Activated T-cell treated with anti-CD3 and anti-CD28 coated beads, Interleukin-2, amount 50 U/mL, for 48 hours (primary cell): ENCODE data around the gene CRTC1.
"Not testable (repeated sequence)": the region's sequence is repeated elsewhere in the genome, so short reads cannot be mapped to it uniquely, and the experiment has no call there.

ENCODE experiments used
- DNase-seq, 2 experiments: peaks; one replicate each; pipeline ENCODE4 v3.0.0-alpha.2; 2020

Gene CRTC1

GRCh38 chr19:18704971-18705370 lies 21.5 kb downstream of the CRTC1 start:
- no peak for DNase-seq

GRCh38 chr19:18708452-18709231 lies 25.2 kb downstream of the CRTC1 start:
- DNase-seq, result no peak

DNA sequence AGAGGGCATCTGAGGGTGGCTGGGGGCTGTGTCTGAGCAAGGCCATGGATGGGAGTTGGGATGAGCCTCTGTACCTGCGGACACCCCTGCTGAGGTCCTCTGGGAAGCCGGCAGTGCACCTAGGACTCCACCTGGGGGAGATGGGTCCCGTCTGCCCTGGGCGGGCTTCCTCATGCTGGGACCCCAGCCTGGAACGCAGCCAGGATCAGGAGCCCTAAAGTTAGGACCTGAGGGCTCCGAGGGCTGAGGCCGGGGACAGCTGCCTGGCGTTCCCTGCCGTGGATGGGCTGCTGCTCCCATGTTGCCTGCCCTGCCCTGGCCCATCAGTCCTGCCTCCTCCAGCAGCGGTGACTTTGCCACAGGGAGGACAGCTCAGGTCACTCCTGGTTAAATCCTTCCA lies 26.1 kb downstream of the CRTC1 start:
- DNase-seq, result no peak

- no peak for DNase-seq
These were observed 26.7 kb downstream of the CRTC1 start for GRCh38 chr19:18710186-18710585.

GRCh38 chr19:18710996-18711751 lies 27.7 kb downstream of the CRTC1 start:
- no peak for DNase-seq

DNA sequence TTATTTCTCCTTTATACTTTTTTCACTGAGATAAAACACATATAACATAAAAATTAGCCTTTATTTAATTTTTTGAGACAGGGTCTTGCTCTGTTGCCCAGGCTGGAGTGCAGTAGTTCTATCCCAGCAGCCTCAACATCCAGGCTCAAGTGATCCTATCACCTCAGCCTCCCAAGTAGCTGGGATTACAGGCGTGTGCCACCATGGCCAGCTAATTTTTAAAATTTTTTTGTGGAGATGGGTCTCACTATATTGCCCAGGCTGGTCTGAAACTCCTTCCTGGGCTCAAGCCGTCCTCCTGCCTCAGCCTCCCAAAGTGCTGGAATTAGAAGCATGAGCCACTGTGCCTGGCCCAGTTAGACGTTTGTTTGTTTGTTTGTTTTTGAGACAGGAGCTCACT lies 28.4 kb downstream of the CRTC1 start:
- DNase-seq, result no peak

DNA sequence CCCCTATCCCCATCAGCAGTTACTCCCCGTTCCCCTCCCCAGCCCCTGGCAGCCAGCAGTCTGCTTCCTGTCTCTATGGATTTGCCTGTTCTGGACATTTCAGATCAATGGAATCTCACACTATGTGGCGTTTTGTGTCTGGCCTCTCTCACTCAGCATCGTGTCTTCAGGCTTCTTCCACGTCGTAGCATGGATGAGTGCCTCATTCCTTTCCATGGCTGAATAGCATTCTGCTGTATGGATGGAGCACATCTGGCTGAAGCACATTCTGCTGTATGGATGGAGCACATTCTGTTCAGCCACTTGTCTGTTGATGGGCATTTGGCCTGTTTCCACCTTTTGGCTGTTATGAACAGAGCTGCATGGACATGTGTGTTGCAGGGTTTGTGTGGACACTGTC lies 29.5 kb downstream of the CRTC1 start:
- no peak for DNase-seq

DNA sequence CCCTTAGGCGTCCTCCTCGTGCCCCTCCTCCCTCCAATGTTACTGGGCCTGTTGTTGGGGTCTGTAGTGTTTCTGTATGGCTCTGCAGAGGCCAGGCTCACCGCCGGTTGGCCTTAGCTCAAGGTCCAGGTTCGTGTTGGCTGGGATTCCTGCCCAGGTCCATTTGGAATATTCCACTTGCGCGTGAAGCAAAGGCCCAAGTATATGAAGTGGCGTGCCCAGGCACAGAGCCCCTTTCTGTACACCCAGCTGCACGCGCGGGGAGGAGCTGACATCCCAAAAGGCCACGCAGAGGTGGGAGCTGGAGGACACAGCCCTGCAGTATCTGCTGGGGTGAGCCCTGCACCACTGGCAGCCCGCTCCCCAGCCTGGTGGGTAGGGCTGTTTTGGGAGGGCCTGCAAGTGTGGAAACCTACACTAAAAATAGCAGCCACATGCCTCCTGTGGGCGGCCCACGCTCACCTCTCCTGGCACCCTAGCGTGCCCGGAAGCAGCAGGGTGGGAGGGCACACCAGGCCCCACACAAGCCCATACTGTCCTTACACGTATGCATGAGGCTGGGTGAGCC lies 30.2 kb downstream of the CRTC1 start:
- no peak for DNase-seq

DNA sequence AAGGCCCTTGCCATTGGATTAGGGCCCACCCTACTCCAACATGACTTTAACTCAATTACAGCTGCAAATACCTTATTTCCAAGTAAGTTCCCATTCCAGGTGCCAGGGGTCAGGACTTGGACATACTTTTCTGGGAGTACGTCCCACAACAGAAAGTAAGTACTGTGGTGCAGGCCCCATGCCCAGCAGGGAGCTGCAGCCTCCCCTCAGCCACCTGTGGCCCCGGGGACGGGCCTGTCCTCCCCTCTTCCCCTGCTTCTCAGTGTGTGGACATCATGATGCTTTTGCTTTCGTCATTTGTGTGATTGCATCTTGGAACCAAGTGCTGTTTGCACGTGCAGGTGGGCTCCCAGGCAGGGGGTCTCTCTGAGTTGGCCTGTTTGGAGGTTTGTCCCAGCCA lies 31.9 kb downstream of the CRTC1 start:
- DNase-seq, result no peak

DNA sequence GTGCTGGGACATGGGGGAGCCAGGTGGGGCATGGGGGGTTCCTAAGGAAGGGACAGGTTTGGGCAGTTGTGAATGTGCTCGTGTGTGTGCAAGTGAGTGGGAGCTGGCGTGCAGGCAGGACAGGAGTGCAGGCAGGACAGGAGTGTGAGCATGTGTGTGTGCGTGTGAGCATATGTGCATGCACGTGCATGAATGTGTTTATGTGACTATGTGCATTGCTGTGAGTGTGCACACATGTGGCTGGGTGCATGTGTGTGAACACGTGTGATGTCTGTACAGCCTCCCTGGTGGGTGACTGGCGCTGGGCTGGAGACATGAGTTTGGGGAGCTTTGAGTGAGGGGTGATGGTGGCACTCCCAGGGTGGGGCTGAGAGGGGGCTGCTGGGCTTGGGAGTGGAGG lies 33.4 kb downstream of the CRTC1 start:
- DNase-seq, result no peak

GRCh38 chr19:18717601-18718000 lies 34.1 kb downstream of the CRTC1 start:
- DNase-seq, result no peak

DNA sequence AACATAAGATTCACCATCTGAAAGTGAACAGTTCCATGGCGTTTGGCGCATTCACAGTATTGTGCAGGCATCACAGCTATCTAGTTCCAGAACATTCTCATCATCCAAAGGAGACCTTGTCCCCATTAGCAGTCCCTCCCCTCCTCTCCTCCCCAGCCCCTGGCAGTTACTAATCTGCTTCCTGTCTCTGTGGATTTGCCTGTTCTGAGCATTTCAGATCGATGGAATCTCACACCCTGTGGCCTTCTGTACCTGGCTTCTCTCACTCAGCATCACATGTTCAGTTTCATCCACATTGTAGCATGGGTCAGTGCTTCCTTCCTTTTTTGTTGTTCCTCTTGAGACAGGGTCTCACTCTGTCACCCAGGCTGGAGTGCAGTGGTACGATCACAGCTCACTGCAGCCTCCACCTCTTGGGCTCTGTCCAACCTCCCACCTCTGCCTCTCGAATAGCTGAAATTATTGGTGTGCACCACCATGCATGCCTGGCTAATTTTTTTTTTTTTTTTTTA lies 34.6 kb downstream of the CRTC1 start:
- no peak for DNase-seq

DNA sequence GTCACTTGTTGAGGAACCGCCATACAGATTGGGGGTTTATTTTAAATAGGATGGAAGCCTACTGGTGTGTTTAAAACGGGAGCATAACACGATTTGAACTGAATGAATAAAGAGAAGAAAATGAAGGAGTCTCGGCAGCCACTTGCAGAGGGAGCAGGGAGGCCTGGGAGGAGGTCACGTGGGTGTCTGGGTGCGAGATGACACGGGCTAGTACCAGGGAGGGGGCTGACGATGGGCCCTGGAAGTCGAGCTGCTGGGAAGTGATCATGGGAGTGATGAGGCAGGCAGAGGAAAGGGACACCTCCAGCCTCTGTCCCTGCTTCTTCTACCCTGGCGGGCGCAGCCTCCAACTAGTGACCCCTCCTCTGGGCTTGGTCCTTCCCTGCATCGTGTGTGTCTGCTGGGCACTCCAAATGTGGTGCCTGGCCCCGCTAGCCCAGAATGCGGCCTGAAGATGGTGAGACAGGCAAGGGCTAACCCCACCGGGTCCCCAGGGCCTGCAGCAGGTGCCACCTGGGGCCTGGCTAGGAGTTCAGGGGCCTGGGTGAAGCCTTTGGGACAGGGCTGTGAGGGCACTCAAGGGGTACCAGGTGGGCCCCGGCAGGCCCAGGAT lies 35.5 kb downstream of the CRTC1 start:
- no peak for DNase-seq

DNA sequence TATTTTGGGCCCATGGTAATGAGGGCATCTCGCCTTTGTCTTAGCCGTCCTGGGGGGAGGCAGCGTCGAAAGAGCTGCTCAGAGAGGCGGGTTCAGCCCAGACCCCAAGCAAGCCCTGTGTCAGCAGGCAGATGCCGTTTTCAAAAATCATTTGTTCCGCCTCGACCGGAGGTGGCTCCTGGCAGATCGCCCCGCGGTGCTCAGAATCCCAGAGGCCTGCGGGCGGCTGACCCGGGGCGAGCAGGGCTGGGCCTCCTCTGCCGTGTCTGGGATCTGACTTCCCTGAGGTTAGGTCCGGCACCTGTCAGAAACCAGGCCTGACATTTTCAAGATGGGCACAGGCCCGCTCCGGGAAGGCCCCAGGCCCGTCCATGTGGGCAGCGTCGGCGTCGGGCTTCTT lies 36.1 kb downstream of the CRTC1 start:
- no peak for DNase-seq

- DNase-seq, result peak in 1 of 2 experiments; percentile 30
These were observed 40.4 kb downstream of the CRTC1 start for GRCh38 chr19:18723871-18724377.

DNA sequence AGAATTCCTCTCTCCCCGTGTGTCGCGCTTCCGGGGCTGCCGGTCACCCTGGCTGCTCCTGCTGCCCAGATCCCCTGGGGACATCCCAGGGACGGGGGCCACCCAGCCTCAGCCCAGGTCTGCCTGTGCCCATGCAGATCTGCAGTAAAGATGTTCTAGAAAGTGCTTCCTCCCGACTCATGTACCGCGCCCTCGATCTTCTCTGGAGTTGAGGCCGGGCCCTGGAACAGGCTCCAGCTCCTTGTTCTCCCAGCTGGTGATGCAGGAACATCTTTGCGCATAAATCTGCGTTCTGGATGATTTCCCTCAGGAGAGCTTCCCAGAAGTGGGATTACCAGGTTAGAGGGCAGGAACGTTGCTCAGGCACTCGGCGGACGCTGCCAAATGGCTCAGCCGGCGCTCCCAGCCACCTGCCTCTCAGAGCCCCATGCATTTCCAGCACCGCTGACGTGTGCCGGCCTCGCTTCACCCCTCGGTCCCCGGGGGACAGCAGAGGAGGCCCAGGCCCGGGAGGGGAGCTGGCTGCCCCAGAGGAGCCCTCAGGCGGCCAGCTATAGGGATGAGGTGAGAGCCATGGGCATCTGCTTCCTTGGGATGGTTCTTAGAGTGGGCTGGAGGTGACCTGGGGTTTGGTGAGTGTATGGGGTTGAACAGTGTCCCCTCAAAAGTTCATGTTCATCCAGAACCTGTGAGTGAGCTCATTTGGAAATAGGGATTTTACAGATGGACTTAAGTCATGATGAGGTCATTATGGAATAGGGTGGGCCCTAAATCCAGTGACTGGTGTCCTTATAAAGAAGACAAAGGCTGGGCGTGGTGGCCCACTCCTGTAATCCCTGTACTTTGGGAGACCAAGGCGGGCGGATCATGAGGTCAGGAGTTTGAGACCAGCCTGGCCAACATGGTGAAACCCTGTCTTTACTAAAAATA lies 42.6 kb downstream of the CRTC1 start:
- no peak for DNase-seq

DNA sequence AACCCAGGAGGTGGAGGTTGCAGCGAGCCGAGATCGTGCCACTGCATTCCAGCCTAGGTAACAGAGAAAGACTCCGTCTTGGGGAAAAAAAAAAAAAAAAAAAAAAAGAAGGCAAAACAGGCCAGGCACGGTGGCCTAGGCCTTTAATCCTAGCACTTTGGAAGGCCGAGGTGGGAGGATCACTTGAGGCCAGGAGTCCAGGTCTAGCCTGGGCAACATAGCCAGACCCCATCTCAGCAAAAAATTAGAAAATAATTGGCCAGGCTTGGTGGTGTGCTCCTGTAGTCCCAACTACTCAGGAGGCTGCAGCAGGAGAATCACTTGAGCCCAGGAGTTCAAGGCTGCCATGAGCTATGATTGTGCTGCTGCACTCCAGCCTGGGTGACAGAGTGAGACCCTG lies 43.4 kb downstream of the CRTC1 start:
- no peak for DNase-seq

DNA sequence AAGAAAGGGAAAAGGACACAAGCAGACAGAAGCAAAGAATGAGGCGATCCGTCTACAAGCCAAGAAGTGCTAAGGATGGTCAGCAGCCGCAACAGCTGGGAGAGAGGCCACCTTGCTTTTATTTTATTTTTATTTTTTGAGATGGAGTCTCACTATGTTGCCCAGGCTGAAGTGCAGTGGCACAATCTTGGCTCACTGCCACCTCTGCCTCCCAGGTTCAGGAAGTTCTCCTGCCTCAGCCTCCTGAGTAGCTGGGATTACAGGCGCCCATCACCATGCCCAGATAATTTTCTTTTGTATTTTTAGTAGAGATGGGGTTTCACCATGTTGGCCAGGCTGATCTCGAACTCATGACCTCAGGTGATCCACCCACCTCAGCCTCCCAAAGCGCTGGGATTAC lies 44.1 kb downstream of the CRTC1 start:
- not testable (repeated sequence) for DNase-seq

DNA sequence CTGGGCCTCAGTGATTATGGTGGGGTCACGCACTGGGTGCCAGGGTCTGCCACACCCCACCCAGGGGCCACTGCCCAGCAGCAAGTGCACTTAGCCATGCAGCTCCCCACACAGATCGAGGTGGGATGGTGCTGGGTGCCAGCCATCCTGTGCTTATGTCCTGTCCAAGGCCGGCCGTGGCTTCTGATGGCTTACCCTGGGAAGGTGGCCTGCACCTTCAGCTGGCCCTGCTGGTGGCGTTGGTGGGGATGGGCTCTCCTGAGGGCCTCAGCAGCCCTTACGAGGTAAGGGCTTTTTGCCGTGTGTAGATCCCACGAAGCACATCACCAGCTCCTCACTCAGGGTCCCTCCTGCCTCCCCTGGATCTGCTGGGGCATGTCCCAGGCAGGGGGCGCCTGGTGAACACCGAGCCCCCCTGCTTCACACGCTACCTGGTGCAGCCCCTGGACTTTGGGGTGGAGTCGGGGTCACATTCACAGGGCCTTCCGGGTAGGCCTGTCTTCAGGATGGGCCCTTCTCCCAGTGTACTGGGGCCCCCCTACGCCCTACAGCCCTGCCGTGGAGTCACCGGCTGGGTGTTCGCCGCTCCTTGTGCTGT lies 46.6 kb downstream of the CRTC1 start:
- no peak for DNase-seq

- no peak for DNase-seq
These were observed 47.5 kb downstream of the CRTC1 start for GRCh38 chr19:18730885-18731513.

DNA sequence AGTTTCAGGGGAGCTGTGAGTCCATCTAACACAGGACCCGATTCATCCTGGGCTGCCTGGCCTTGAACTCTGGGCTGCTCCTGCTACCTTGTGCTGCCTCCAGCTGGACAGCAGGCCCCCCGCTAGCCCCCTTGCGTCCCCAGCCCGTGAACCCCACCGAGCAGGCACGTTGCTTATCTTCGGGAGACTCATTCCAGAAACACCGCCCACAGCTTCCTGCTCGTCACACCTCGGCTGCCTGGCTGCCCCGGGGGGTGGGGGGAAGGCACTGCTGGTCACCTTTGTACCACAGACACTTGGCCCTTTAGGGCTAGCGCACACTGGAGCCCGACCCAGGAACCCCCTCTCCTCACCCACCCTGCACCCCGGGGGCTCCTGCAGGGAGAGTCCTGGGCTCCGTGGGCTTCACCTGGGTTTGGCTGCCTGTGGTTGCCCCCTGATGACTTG lies 48.1 kb downstream of the CRTC1 start:
- peak in 1 of 2 experiments; percentile 30 for DNase-seq
